Neuronal stem cell (in vitro differentiated cells): Measurements from ENCODE around the gene ICAM2.

Experiments
- DNase-seq: peaks from one replicate; pipeline ENCODE4 v3.0.0-alpha.2; 2013; ENCODE audit warnings: low spot score
- H2AFZ ChIP-seq: one replicate; pipeline ENCODE4 v1.6.1; 2013; ENCODE audit warnings: mild to moderate bottlenecking, low read length, inconsistent platforms
- H2AK5ac ChIP-seq: 2 replicates; pipeline ENCODE4 v1.6.1; 2013; ENCODE audit warnings: low read depth, mild to moderate bottlenecking, inconsistent platforms, low read length, moderate library complexity, mixed read lengths
- H2BK120ac ChIP-seq: 2 replicates; pipeline ENCODE4 v1.6.1; 2013; ENCODE audit warnings: low read depth, mild to moderate bottlenecking, inconsistent platforms, low read length, moderate library complexity, mixed read lengths
- H2BK12ac ChIP-seq: one replicate; pipeline ENCODE4 v1.6.1; 2013; ENCODE audit warnings: low read length, inconsistent platforms
- H2BK15ac ChIP-seq: 2 replicates; pipeline ENCODE4 v1.6.1; 2013; ENCODE audit warnings: mild to moderate bottlenecking, low read length, inconsistent platforms, mixed read lengths
- H2BK5ac ChIP-seq: one replicate; pipeline ENCODE4 v1.6.1; 2013; ENCODE audit warnings: inconsistent platforms, mild to moderate bottlenecking, low read length, moderate library complexity
- H3K14ac ChIP-seq: one replicate; pipeline ENCODE4 v1.6.1; 2013; ENCODE audit warnings: low read length, inconsistent platforms
- H3K18ac ChIP-seq: 2 replicates; pipeline ENCODE4 v1.6.1; 2013; ENCODE audit warnings: low read length, inconsistent platforms
- H3K23ac ChIP-seq: 2 replicates; pipeline ENCODE4 v1.6.1; 2013; ENCODE audit warnings: low read depth, mild to moderate bottlenecking, mixed read lengths, low read length, inconsistent platforms; ENCODE audit not compliant: poor library complexity
- H3K27ac ChIP-seq: replicated peaks from 3 replicates; pipeline ENCODE4 v1.5.1; 2013; ENCODE audit warnings: low read length, inconsistent platforms
- H3K27me3 ChIP-seq, 3 experiments: 2 replicates each; pipeline ENCODE4 v1.6.1; 2013; ENCODE audit warnings: low read length in 3 of 3, mild to moderate bottlenecking in 2 of 3, inconsistent platforms in 1 of 3, low read depth in 1 of 3, mixed read lengths in 1 of 3, moderate library complexity in 1 of 3; ENCODE audit not compliant: control insufficient read depth in 3 of 3, insufficient read depth in 3 of 3
- H3K36me3 ChIP-seq, 2 donors: replicated peaks in 1 of 2; 2 replicates each; pipeline ENCODE4 v1.6.1; 2013; ENCODE audit warnings: low read length in 2 of 2; ENCODE audit not compliant: control insufficient read depth in 2 of 2, insufficient read depth in 2 of 2
- H3K4ac ChIP-seq: 2 replicates; pipeline ENCODE4 v1.6.1; 2013; ENCODE audit warnings: inconsistent platforms, mild to moderate bottlenecking, low read length, moderate library complexity
- H3K4me1 ChIP-seq, 2 donors: 1 replicate in 1 of 2; 2 replicates in 1 of 2; pipeline ENCODE4 v1.6.1; 2013; ENCODE audit warnings: low read length in 2 of 2, low read depth in 1 of 2; ENCODE audit not compliant: control insufficient read depth in 2 of 2, insufficient read depth in 1 of 2
- H3K4me2 ChIP-seq: one replicate; pipeline ENCODE4 v1.6.1; 2013; ENCODE audit warnings: mild to moderate bottlenecking, low read length, inconsistent platforms; ENCODE audit not compliant: insufficient read depth, poor library complexity, severe bottlenecking
- H3K4me3 ChIP-seq, 2 donors: 2 replicates each; pipeline ENCODE4 v1.5.1; 2013; ENCODE audit warnings: low read length in 2 of 2, mild to moderate bottlenecking in 2 of 2, inconsistent platforms in 1 of 2, moderate library complexity in 1 of 2
- H3K79me1 ChIP-seq: one replicate; pipeline ENCODE4 v1.6.1; 2013; ENCODE audit warnings: low read depth, mild to moderate bottlenecking, inconsistent platforms, low read length, moderate library complexity
- H3K9ac ChIP-seq: one replicate; pipeline ENCODE4 v1.6.1; 2013; ENCODE audit warnings: mild to moderate bottlenecking, low read depth, low read length, inconsistent platforms; ENCODE audit not compliant: poor library complexity
- H3K9me3 ChIP-seq, 2 donors: replicated peaks in 1 of 2; 2 replicates each; pipeline versions ENCODE3 to v1.6.1; 2013; ENCODE audit warnings: low read length in 2 of 2, mild to moderate bottlenecking in 2 of 2, inconsistent platforms in 1 of 2, low read depth in 1 of 2, mixed read lengths in 1 of 2, moderate library complexity in 1 of 2; ENCODE audit not compliant: control insufficient read depth in 2 of 2, insufficient read depth in 1 of 2
- H4K8ac ChIP-seq: one replicate; pipeline ENCODE4 v1.6.1; 2013; ENCODE audit warnings: low read depth, mild to moderate bottlenecking, inconsistent platforms, low read length, moderate library complexity
- H4K91ac ChIP-seq: one replicate; pipeline ENCODE4 v1.6.1; 2013; ENCODE audit warnings: low read length, low read depth, mild to moderate bottlenecking, inconsistent platforms; ENCODE audit not compliant: poor library complexity
- WGBS, 2 donors: extraction: QIAGEN DNeasy Blood & Tissue Kit; methylation state at CpG; one replicate each; pipeline ENCODE4 v1.1.7; 2013; ENCODE audit warnings: missing lambda C conversion rate in 2 of 2, mixed read lengths in 1 of 2; ENCODE audit not compliant: insufficient read length in 2 of 2, insufficient replicate concordance in 1 of 2; ENCODE audit errors: extremely low coverage in 2 of 2; 5-methylcytosine and 5-hydroxymethylcytosine counted together

The ICAM2 gene

GRCh38 chr17:63978272-63979200 lies 41.9 kb downstream of the ICAM2 start:
- Histone ChIP-seq H4K8ac (no peak overlapping the region), H3K18ac (no peak overlapping the region), H4K91ac (no peak overlapping the region), H2BK5ac (no peak overlapping the region), H3K4me1 (peaks cover 0 to 2% of the 10 kb centered on the region in 2 donors), H3K4me2 (no peak overlapping the region), H2AK5ac (peak overlapping the region; percentile 43), H3K9ac (no peak overlapping the region), H3K27me3 (peaks cover 0 to 28% (median 0%) of the 10 kb centered on the region in 3 experiments), H3K23ac (peak overlapping the region; percentile 76), H3K27ac (no peak overlapping the region), H2BK15ac (no peak overlapping the region), H3K36me3 (no peaks in the 10 kb centered on the region), H3K4me3 (no peak overlapping the region), H2AFZ (no peak overlapping the region), H3K4ac (no peak overlapping the region), H3K79me1 (no peaks in the 10 kb centered on the region), H3K9me3 (peaks cover 3 to 5% of the 10 kb centered on the region in 2 donors), H3K14ac (no peak overlapping the region), H2BK120ac (no peak overlapping the region), H2BK12ac (no peak overlapping the region)
- no CpG with 5 or more reads among the region's 13 CpGs for WGBS, 2 donors
- DNase-seq = no peak

- peaks cover 0 to 1% of the 10 kb centered on the region in 2 donors for H3K36me3 ChIP-seq
- H2BK120ac ChIP-seq = no peak overlapping the region
- peaks cover 0 to 28% (median 0%) of the 10 kb centered on the region in 3 experiments for H3K27me3 ChIP-seq
- no peak overlapping the region for H2BK5ac ChIP-seq
- H4K8ac ChIP-seq = no peak overlapping the region
- H3K4me2 ChIP-seq = no peak overlapping the region
- no peak overlapping the region for H2BK12ac ChIP-seq
- H3K23ac ChIP-seq = no peak overlapping the region
- peaks cover 2% of the 10 kb centered on the region for H3K79me1 ChIP-seq
- H2BK15ac ChIP-seq = no peak overlapping the region
- H3K9me3 ChIP-seq = peaks cover 1 to 2% of the 10 kb centered on the region in 2 donors
- no peak overlapping the region for H3K4ac ChIP-seq
- no peak overlapping the region for H3K4me3 ChIP-seq
- H3K14ac ChIP-seq = no peak overlapping the region
- no CpG with 5 or more reads among the region's 3 CpGs for WGBS, 2 donors
- no peak overlapping the region for H4K91ac ChIP-seq
- H2AFZ ChIP-seq = no peak overlapping the region
- H3K18ac ChIP-seq = peak overlapping the region; percentile 52
- H3K27ac ChIP-seq = no peak overlapping the region
- no peak overlapping the region for H2AK5ac ChIP-seq
- no peak for DNase-seq
- no peak overlapping the region for H3K9ac ChIP-seq
- H3K4me1 ChIP-seq = peaks cover 0 to 2% of the 10 kb centered on the region in 2 donors
Measured at GRCh38 chr17:63976702-63977101, 43.7 kb downstream of the ICAM2 start.

- H3K23ac ChIP-seq = no peak overlapping the region
- no peak overlapping the region for H3K4ac ChIP-seq
- peaks cover 0 to 2% of the 10 kb centered on the region in 2 donors for H3K9me3 ChIP-seq
- no peak overlapping the region for H2BK5ac ChIP-seq
- no peak overlapping the region for H4K8ac ChIP-seq
- no peak overlapping the region for H3K14ac ChIP-seq
- H3K18ac ChIP-seq = no peak overlapping the region
- peaks cover 0 to 28% (median 0%) of the 10 kb centered on the region in 3 experiments for H3K27me3 ChIP-seq
- WGBS, 2 donors = no CpG with 5 or more reads among the region's 2 CpGs
- no peak overlapping the region for H3K27ac ChIP-seq
- no peak overlapping the region for H3K4me3 ChIP-seq
- no peak overlapping the region for H4K91ac ChIP-seq
- H2AK5ac ChIP-seq = no peak overlapping the region
- no peak overlapping the region for H3K9ac ChIP-seq
- DNase-seq = no peak
- no peak overlapping the region for H2AFZ ChIP-seq
- H2BK120ac ChIP-seq = no peak overlapping the region
- H2BK15ac ChIP-seq = peak overlapping the region; percentile 3
- peaks cover 0 to 1% of the 10 kb centered on the region in 2 donors for H3K36me3 ChIP-seq
- H3K4me2 ChIP-seq = no peak overlapping the region
- peaks cover 0 to 2% of the 10 kb centered on the region in 2 donors for H3K4me1 ChIP-seq
- H2BK12ac ChIP-seq = no peak overlapping the region
- peaks cover 2% of the 10 kb centered on the region for H3K79me1 ChIP-seq
Measured at GRCh38 chr17:63975541-63976092, 44.8 kb downstream of the ICAM2 start.

- Histone ChIP-seq H2BK15ac (no peak overlapping the region), H2BK12ac (no peak overlapping the region), H3K23ac (no peak overlapping the region), H2BK5ac (no peak overlapping the region), H4K91ac (no peak overlapping the region), H2AK5ac (no peak overlapping the region), H2AFZ (no peak overlapping the region), H3K4me3 (no peak overlapping the region), H3K27me3 (peaks cover 0 to 28% (median 0%) of the 10 kb centered on the region in 3 experiments), H3K36me3 (peaks cover 0 to 1% of the 10 kb centered on the region in 2 donors), H3K4ac (no peak overlapping the region), H2BK120ac (no peak overlapping the region), H3K14ac (no peak overlapping the region), H4K8ac (no peak overlapping the region), H3K9ac (no peak overlapping the region), H3K4me2 (no peak overlapping the region), H3K18ac (no peak overlapping the region), H3K27ac (no peak overlapping the region), H3K9me3 (peaks cover 0 to 2% of the 10 kb centered on the region in 2 donors), H3K79me1 (peaks cover 2% of the 10 kb centered on the region), H3K4me1 (peaks cover 0 to 2% of the 10 kb centered on the region in 2 donors)
- no peak for DNase-seq
- WGBS, 2 donors = no CpG with 5 or more reads among the region's 10 CpGs
Measured at GRCh38 chr17:63974594-63975192, 45.7 kb downstream of the ICAM2 start.
